RWPE2 (cell line): ENCODE results near the gene TM9SF1.

Source experiments
- ATAC-seq: fragments of 200-7000 bp; cut with Tn5 transposase; 3 replicates; pipeline ENCODE4 v1.9.1; 2021; ENCODE audit warnings: low read depth
- DNase-seq: peaks from one replicate; pipeline ENCODE4 v3.0.0-alpha.2; 2020; ENCODE audit warnings: low spot score
- H3K27ac ChIP-seq: fragments of 450-650 bp; 2 replicates; pipeline ENCODE4 v1.5.1; 2017; ENCODE audit warnings: mild to moderate bottlenecking; ENCODE audit not compliant: poor library complexity, severe bottlenecking
- H3K27me3 ChIP-seq: fragments of 250-450 bp; sonication (Bioruptor Pico); 2 replicates; pipeline ENCODE4 v1.5.1; 2021; ENCODE audit warnings: mild to moderate bottlenecking, moderate library complexity; ENCODE audit not compliant: insufficient read depth, poor library complexity, severe bottlenecking
- H3K36me3 ChIP-seq: fragments of 250-450 bp; sonication (Bioruptor Pico); 2 replicates; pipeline ENCODE4 v1.5.1; 2020; ENCODE audit warnings: low read depth, mild to moderate bottlenecking, moderate library complexity
- H3K4me1 ChIP-seq: fragments of 250-450 bp; sonication (Bioruptor Pico); 2 replicates; pipeline ENCODE4 v1.5.1; 2021; ENCODE audit warnings: mild to moderate bottlenecking, moderate library complexity; ENCODE audit not compliant: insufficient read depth, poor library complexity, severe bottlenecking
- H3K4me3 ChIP-seq: fragments of 250-450 bp; sonication (Bioruptor Pico); 2 replicates; pipeline ENCODE4 v1.5.1; 2021; ENCODE audit warnings: mild to moderate bottlenecking, moderate library complexity; ENCODE audit not compliant: severe bottlenecking
- H3K9me3 ChIP-seq: fragments of 250-450 bp; sonication (Bioruptor Pico); 2 replicates; pipeline ENCODE4 v1.5.1; 2021; ENCODE audit warnings: mild to moderate bottlenecking, moderate library complexity; ENCODE audit not compliant: severe bottlenecking
- TF ChIP-seq, protein P1 (sequence below): fragments of 450-650 bp; IDR thresholded peaks from one replicate; pipeline ENCODE4 v1.5.1; 2017; ENCODE audit warnings: mild to moderate bottlenecking, moderate library complexity; ENCODE audit not compliant: poor library complexity, severe bottlenecking

The TM9SF1 gene

DNA sequence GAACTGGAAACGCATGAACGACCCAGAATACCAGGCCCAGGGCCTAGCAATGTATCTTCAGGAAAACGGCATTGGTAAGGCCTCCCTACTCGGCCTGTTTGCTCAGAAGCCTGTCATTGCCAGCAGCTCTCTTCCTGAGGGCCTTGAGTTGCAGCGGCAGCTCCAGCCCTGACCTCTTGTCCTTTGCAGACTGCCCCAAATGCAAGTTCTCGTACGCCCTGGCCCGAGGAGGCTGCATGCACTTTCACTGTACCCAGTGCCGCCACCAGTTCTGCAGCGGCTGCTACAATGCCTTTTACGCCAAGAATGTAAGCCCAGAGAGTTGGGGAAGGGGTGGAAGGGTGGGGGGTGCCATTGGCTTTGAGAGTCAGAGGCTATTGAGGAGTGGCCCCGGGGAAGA, 37.9 kb downstream of the TM9SF1 start:
- TF ChIP-seq, protein P1, sequence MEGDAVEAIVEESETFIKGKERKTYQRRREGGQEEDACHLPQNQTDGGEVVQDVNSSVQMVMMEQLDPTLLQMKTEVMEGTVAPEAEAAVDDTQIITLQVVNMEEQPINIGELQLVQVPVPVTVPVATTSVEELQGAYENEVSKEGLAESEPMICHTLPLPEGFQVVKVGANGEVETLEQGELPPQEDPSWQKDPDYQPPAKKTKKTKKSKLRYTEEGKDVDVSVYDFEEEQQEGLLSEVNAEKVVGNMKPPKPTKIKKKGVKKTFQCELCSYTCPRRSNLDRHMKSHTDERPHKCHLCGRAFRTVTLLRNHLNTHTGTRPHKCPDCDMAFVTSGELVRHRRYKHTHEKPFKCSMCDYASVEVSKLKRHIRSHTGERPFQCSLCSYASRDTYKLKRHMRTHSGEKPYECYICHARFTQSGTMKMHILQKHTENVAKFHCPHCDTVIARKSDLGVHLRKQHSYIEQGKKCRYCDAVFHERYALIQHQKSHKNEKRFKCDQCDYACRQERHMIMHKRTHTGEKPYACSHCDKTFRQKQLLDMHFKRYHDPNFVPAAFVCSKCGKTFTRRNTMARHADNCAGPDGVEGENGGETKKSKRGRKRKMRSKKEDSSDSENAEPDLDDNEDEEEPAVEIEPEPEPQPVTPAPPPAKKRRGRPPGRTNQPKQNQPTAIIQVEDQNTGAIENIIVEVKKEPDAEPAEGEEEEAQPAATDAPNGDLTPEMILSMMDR, result no peak
- Histone ChIP-seq H3K4me3 (no peak overlapping the region), H3K27me3 (no peaks in the 10 kb centered on the region), H3K4me1 (peaks cover 2% of the 10 kb centered on the region), H3K36me3 (peaks cover 72% of the 10 kb centered on the region), H3K27ac (no peak overlapping the region), H3K9me3 (no peaks in the 10 kb centered on the region)
- DNase-seq, result no peak
- no peak for ATAC-seq

DNA sequence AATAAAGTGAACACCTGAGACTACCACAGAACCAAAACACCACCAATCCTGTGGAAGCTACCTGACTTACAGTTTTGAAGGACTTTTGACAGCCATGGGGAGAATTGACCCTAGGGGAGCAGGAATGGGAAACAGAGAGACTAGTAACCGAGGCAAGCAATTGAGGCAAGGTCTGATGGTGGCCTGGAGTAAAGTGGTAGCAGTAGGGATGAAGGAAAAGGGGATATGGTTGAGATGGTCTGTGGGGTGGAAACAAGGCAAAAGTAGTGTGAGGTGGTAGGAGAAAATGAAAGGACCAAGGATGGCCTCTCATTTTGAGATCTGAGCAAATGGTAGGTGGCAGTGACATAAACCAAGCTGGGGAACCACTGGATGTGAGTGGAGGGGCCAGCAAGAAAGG, 38.4 kb downstream of the TM9SF1 start:
- no peaks in the 10 kb centered on the region for H3K27me3 ChIP-seq
- H3K4me1 ChIP-seq, result no peaks in the 10 kb centered on the region
- no peak for ATAC-seq
- no peak overlapping the region for H3K4me3 ChIP-seq
- TF ChIP-seq, protein P1, result no peak
- no peak overlapping the region for H3K27ac ChIP-seq
- H3K36me3 ChIP-seq, result peaks cover 73% of the 10 kb centered on the region
- no peaks in the 10 kb centered on the region for H3K9me3 ChIP-seq
- no peak for DNase-seq

DNA sequence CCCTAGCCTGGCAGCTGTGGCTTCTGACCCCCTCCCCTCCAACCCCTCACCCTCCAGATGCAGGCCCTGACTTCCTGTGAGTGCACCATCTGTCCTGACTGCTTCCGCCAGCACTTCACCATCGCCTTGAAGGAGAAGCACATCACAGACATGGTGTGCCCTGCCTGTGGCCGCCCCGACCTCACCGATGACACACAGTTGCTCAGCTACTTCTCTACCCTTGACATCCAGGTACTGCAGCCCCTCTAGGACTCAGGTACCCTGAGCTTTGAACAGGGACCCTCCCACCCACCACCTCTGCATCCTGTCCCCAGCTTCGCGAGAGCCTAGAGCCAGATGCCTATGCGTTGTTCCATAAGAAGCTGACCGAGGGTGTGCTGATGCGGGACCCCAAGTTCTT, 40.1 kb downstream of the TM9SF1 start:
- no peak for ATAC-seq
- Histone ChIP-seq H3K9me3 (no peaks in the 10 kb centered on the region), H3K27me3 (no peaks in the 10 kb centered on the region), H3K4me1 (no peaks in the 10 kb centered on the region), H3K27ac (no peak overlapping the region), H3K36me3 (peaks cover 83% of the 10 kb centered on the region), H3K4me3 (no peak overlapping the region)
- DNase-seq, result no peak
- TF ChIP-seq, protein P1, result no peak

DNA sequence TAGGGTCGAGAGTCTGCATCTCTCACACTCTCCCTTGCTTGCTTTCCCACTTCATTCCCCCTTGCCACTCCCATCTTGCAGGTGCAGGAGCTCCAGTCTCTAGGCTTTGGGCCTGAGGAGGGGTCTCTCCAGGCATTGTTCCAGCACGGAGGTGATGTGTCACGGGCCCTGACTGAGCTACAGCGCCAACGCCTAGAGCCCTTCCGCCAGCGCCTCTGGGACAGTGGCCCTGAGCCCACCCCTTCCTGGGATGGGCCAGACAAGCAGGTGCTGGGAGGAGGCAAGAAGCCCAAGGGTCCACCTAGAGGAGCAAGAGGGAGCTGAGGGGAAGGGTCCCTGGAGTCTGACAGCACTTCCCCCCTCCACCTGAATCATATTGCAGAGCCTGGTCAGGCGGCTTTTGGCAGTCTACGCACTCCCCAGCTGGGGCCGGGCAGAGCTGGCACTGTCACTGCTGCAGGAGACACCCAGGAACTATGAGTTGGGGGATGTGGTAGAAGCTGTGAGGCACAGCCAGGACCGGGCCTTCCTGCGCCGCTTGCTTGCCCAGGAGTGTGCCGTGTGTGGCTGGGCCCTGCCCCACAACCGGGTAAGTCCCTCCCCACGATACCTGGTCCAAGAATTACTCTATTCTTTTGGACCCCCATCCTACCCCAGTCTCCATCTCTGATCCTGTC, 43.7 kb downstream of the TM9SF1 start:
- no peak overlapping the region for H3K4me3 ChIP-seq
- H3K36me3 ChIP-seq, result peaks cover 80% of the 10 kb centered on the region
- H3K4me1 ChIP-seq, result no peaks in the 10 kb centered on the region
- no peaks in the 10 kb centered on the region for H3K9me3 ChIP-seq
- no peaks in the 10 kb centered on the region for H3K27me3 ChIP-seq
- TF ChIP-seq, protein P1, result no peak
- H3K27ac ChIP-seq, result no peak overlapping the region
- no peak for DNase-seq
- no peak for ATAC-seq

DNA sequence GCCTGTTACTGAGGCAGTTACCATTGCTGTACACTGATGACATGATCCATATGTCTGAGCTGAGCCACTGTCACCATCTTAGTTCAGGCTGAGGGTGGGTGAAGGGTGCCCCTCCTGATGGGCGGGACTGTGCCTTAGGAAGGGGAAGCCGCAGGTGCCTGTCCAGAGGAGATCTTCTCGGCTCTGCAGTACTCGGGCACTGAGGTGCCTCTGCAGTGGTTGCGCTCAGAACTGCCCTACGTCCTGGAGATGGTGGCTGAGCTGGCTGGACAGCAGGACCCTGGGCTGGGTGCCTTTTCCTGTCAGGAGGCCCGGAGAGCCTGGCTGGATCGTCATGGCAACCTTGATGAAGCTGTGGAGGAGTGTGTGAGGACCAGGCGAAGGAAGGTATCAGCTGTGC, 44.2 kb downstream of the TM9SF1 start:
- DNase-seq (no peak), ATAC-seq (no peak)
- H3K27me3 ChIP-seq, result no peaks in the 10 kb centered on the region
- no peaks in the 10 kb centered on the region for H3K9me3 ChIP-seq
- H3K27ac ChIP-seq, result no peak overlapping the region
- H3K36me3 ChIP-seq, result peaks cover 75% of the 10 kb centered on the region
- H3K4me1 ChIP-seq, result no peaks in the 10 kb centered on the region
- H3K4me3 ChIP-seq, result no peak overlapping the region
- TF ChIP-seq, protein P1, result no peak
